Uterus (tissue), 4 donors: ENCODE results near the gene ZNF362. TPM values are rescaled to one million over a fixed set of nuclear protein-coding genes. Genes with fewer than 3 reads are reported as not detected.

Experiments used
- DNase-seq, 2 donors: peaks; one replicate each; pipeline ENCODE4 v3.0.0-alpha.2; 2019 to 2020
- H3K27ac ChIP-seq, 2 donors: fragments of 200-600 bp; sonication (generic); 1 replicate in 1 of 2; 2 replicates in 1 of 2; pipeline ENCODE4 v1.5.1; 2016 to 2018
- H3K27me3 ChIP-seq, 2 donors: fragments of 200-600 bp; sonication (generic); one replicate each; pipeline ENCODE4 v1.5.1; 2018 to 2019; ENCODE audit warnings: control low read depth in 1 of 2
- H3K36me3 ChIP-seq, 2 donors: fragments of 200-600 bp; sonication (generic); one replicate each; pipeline ENCODE4 v1.5.1; 2019; ENCODE audit warnings: control low read depth in 1 of 2
- H3K4me1 ChIP-seq, 2 donors: fragments of 200-600 bp; sonication (generic); one replicate each; pipeline ENCODE4 v1.5.1; 2018 to 2019; ENCODE audit warnings: control low read depth in 1 of 2
- H3K4me3 ChIP-seq, 2 donors: fragments of 200-600 bp; sonication (generic); 1 replicate in 1 of 2; 2 replicates in 1 of 2; pipeline ENCODE4 v1.5.1; 2018 to 2019; ENCODE audit warnings: mild to moderate bottlenecking in 1 of 2
- H3K9me3 ChIP-seq, 2 donors: fragments of 200-600 bp; sonication (generic); one replicate each; pipeline ENCODE4 v1.5.1; 2019; ENCODE audit warnings: control low read depth in 1 of 2
- POLR2A ChIP-seq, 2 donors: fragments of 450-650 bp; IDR thresholded peaks; one replicate each; pipeline ENCODE4 v1.6.1; 2016; ENCODE audit warnings: antibody characterized with exemption in 2 of 2, mild to moderate bottlenecking in 1 of 2, moderate library complexity in 1 of 2
- intact Hi-C: fragments of 100-400 bp; cut with DNase I; formaldehyde crosslinking; loops from one replicate; pipeline ENCODE4 v1.15.1; 2023; ENCODE audit warnings: low total_unique reads
- total RNA-seq, 4 donors: library from RNA; depleted of rRNA in 3 of 4; stranded (reverse); fragments of >200 nt in 3 of 4; gene quantifications; one replicate each; pipeline versions ENCODE4 v1.1.0 to v1.2.4, GENCODE V29; 2014 to 2023
- TF ChIP-seq, protein P1 (sequence below), 4 experiments: fragments of 200-600 bp in 2 of 4; fragments of 450-650 bp in 2 of 4; sonication (generic) in 2 of 4; IDR thresholded peaks; one replicate each; pipeline ENCODE4 v1.5.1; 2016 to 2019; ENCODE audit warnings: antibody characterized with exemption in 4 of 4, mild to moderate bottlenecking in 2 of 4, moderate library complexity in 1 of 4
- donor health status: DM: yes; HTN: yes; CAD: no.

The ZNF362 gene
- total RNA-seq, 4 donors from 2014 or later, result 9.2 to 45.3 (median 25.8) TPM

GRCh38 chr1:33330906-33331305, 74.6 kb downstream of the ZNF362 start:
- Histone ChIP-seq H3K9me3 (no peaks in the 10 kb centered on the region), H3K4me1 (peaks cover 8 to 27% of the 10 kb centered on the region in 2 donors), H3K36me3 (no peaks in the 10 kb centered on the region), H3K27me3 (no peaks in the 10 kb centered on the region), H3K4me3 (no peak overlapping the region), H3K27ac (peak overlapping the region in 1 of 2 donors; percentile 6)
- intact Hi-C loops, result no loop called here
- DNase-seq, result no peak
- no peak for TF ChIP-seq POLR2A (IDR thresholded peaks at IDR 0.05)

DNA sequence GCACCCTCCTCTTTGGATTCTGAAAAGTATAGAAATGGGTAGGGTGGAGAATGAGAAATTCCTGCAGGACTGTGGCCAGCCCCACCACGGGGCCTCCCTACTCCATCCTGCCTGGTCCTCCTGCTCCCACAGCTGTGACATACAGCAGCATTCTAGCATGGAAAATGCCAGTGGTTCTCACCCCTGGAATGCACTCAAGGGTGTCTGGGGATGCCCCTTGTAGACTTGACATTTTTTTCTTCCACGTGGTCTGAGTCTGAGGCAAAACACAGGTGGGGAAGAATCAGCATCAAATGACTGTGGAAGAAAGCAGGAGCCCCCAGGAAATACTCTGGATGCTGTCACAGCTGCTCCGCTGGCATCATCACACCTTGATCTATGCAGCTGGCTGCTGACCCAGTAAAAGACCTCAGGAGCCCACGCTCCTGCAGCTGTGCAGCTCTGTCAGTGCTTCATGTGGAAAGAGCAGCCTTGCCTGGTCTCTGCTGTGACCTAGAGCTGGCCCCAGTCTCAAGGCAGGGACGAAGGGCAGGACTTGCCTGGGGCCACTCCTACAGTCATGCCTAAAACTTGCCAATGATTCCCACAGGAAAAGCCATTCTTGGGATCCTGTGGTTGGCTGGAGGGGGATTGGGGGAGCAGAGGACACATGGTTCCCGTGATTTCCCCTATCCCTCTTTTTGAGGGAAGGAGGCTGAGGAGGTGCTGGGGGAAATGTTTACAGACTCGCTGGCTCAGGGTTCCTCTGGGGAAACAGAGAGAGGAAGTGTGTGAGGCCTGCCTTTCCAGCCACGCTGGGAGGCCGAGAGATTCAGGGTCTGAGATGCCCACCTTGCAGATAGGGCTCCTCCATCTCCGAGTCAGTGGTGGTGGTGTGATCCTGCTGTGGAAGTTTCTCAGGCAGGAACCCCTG, 75.4 kb downstream of the ZNF362 start:
- no peaks in the 10 kb centered on the region for H3K27me3 ChIP-seq
- H3K36me3 ChIP-seq, result no peaks in the 10 kb centered on the region
- H3K9me3 ChIP-seq, result no peaks in the 10 kb centered on the region
- peaks cover 12 to 30% of the 10 kb centered on the region in 2 donors for H3K4me1 ChIP-seq
- no peak for TF ChIP-seq POLR2A (IDR thresholded peaks at IDR 0.05)
- TF ChIP-seq, protein P1, sequence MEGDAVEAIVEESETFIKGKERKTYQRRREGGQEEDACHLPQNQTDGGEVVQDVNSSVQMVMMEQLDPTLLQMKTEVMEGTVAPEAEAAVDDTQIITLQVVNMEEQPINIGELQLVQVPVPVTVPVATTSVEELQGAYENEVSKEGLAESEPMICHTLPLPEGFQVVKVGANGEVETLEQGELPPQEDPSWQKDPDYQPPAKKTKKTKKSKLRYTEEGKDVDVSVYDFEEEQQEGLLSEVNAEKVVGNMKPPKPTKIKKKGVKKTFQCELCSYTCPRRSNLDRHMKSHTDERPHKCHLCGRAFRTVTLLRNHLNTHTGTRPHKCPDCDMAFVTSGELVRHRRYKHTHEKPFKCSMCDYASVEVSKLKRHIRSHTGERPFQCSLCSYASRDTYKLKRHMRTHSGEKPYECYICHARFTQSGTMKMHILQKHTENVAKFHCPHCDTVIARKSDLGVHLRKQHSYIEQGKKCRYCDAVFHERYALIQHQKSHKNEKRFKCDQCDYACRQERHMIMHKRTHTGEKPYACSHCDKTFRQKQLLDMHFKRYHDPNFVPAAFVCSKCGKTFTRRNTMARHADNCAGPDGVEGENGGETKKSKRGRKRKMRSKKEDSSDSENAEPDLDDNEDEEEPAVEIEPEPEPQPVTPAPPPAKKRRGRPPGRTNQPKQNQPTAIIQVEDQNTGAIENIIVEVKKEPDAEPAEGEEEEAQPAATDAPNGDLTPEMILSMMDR (IDR thresholded peaks at IDR 0.05), result no peak
- DNase-seq, result no peak
- peak overlapping the region; percentile 6 to 53 for H3K27ac ChIP-seq
- no peak overlapping the region for H3K4me3 ChIP-seq
- intact Hi-C loops, result no loop called here

DNA sequence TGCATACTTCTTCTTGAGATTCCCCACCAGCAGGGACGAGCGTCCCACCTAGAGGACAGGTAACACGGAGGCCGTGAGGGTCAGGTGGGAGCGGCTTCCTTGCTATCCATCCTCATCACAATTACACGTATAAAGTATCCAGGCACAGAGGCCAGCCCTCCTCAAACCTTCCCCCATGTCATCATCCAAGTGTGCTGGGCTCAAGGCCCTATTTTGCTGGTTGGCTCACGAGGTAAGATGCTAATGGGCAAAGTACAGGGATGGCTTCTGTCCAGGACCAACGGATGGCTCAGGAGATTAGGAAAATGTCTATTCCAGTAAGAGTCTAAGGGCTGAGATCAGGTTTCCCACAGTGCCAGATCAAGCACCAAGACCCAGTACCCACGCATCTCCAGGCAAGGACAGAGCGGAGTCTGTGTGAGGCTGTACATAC, 76.1 kb downstream of the ZNF362 start:
- H3K4me3 ChIP-seq, result no peak overlapping the region
- peaks cover 14 to 33% of the 10 kb centered on the region in 2 donors for H3K4me1 ChIP-seq
- no peaks in the 10 kb centered on the region for H3K36me3 ChIP-seq
- no peak for TF ChIP-seq POLR2A (IDR thresholded peaks at IDR 0.05)
- TF ChIP-seq, protein P1 (IDR thresholded peaks at IDR 0.05), result no peak
- no peaks in the 10 kb centered on the region for H3K27me3 ChIP-seq
- peak overlapping the region in 1 of 2 donors; percentile 53 for H3K27ac ChIP-seq
- no peaks in the 10 kb centered on the region for H3K9me3 ChIP-seq
- intact Hi-C loops, result no loop called here
- DNase-seq, result no peak

DNA sequence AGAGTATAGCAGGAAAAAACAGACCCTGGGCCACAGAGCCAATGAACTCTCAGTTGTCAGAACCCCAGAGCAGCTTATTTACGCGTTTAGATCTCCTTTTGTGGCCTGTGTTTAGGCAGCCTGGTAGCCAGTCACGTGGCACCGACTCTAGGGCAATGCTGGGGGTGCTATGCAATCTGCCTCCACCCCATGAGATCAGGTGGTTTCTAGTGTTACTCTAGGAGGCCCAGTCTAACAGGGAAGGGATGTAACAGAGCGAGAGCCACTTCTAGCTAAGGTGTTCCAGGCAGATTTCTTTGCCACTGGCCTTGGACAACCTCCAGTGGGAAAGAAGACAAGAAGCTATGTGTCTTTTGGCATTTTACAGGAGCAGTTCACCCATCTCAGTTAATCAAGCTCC, 76.6 kb downstream of the ZNF362 start:
- Histone ChIP-seq H3K27ac (peak overlapping the region in 1 of 2 donors; percentile 53), H3K4me3 (no peak overlapping the region), H3K4me1 (peaks cover 18 to 27% of the 10 kb centered on the region in 2 donors), H3K9me3 (no peaks in the 10 kb centered on the region), H3K27me3 (no peaks in the 10 kb centered on the region), H3K36me3 (no peaks in the 10 kb centered on the region)
- intact Hi-C loops, result no loop called here
- no peak for TF ChIP-seq POLR2A (IDR thresholded peaks at IDR 0.05)
- TF ChIP-seq, protein P1 (IDR thresholded peaks at IDR 0.05), result no peak
- DNase-seq, result no peak

DNA sequence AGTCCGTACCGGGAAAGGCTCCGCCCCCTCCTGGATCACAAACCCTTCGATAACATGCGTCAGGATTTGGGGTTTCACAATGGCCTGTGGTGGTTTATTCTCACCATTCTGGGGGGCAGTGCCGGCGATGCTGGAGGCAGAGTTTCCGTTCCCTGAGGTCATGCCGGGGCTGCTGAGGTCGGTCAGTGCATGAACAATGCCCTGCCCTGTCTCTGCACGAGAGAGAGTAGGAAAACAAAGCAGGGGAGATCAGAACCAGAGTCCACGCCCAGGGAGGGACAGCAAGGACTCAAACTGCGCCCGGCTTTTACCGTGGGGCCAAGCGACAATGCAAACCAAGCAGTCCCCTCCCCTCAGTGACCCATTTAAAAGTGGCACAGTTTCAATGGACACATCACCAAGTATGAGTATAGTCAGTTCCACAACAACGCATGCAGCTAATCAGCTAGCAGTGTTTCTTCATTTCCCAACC, 77.8 kb downstream of the ZNF362 start:
- Histone ChIP-seq H3K27ac (peak overlapping the region; percentile 53 to 75), H3K4me1 (peaks cover 20 to 32% of the 10 kb centered on the region in 2 donors), H3K36me3 (no peaks in the 10 kb centered on the region), H3K27me3 (no peaks in the 10 kb centered on the region), H3K9me3 (no peaks in the 10 kb centered on the region), H3K4me3 (no peak overlapping the region)
- intact Hi-C loops, result no loop called here
- DNase-seq, result peak; percentile 71 to 72
- TF ChIP-seq POLR2A (IDR thresholded peaks at IDR 0.05), result no peak
- TF ChIP-seq, protein P1 (IDR thresholded peaks at IDR 0.05), result no peak
